Measurements from ENCODE around the gene GRPEL1. TPM values are rescaled to one million over a fixed set of nuclear protein-coding genes. Genes with fewer than 3 reads are reported as not detected.

GRPEL1 gene
- total and polyA plus RNA-seq, 2 of the 13 experiments (the other 11 are each of a cell fraction or from before 2014, with no cell fraction given): 32.3 to 141 TPM

- POLR2A ChIA-PET: interaction anchor here (0.6 to 2.6 kb wide), 4 partner anchors 9 to 160 kb away, joined by 3 to 10 read pairs (median 4); partner anchors contain the start of gene GRPEL1
- no peaks in the 10 kb centered on the region for H3K4me1 ChIP-seq (ENCODE audit: insufficient read depth, low read length)
- no peaks in the 10 kb centered on the region for H3K27me3 ChIP-seq (ENCODE audit: control insufficient read depth in 1 of 2, insufficient read depth in 2 of 2, low read length in 2 of 2)
- H4K20me1 ChIP-seq (ENCODE audit: insufficient read depth, low read length): peaks cover 8% of the 10 kb centered on the region
- no peak; the same call in 2 of the 3 replicates for ATAC-seq
- no peak overlapping the region for H3K9ac ChIP-seq (ENCODE audit: insufficient read depth, low read depth, low read length)
- no peak overlapping the region for H3K4me3 ChIP-seq (replicated peaks in 1 of 3; ENCODE audit: insufficient read depth in 1 of 3, low read depth in 2 of 3, low read length in 3 of 3)
- no peak overlapping the region for H3K27ac ChIP-seq (ENCODE audit: extremely low read length, insufficient read depth, low read length)
- H3K36me3 ChIP-seq (replicated peaks in 1 of 2; ENCODE audit: control insufficient read depth in 1 of 2, insufficient read depth in 2 of 2, low read length in 2 of 2): peaks cover 16 to 77% of the 10 kb centered on the region in 2 experiments
- H3K79me2 ChIP-seq (ENCODE audit: insufficient read depth, low read length): peaks cover 5% of the 10 kb centered on the region
- TF ChIP-seq RBM22 (optimal IDR thresholded peaks at IDR 0.05; ENCODE audit: low read length) (peak; percentile 49), AGO2 (optimal IDR thresholded peaks at IDR 0.05; ENCODE audit: low read depth, low read length) (peak; percentile 30), POLR2AphosphoS2 (IDR thresholded peaks at IDR 0.05; ENCODE audit: low read depth, low read length) (0 out of 2 replicates have a peak, but pooled peaks have one; percentile 43), POLR2A (IDR thresholded peaks at IDR 0.05; ENCODE audit: insufficient read depth in 1 of 2, low read depth in 2 of 2, low read length in 2 of 2) (peak in 1 of 2 experiments; percentile 53; a peak in 1 of 4 replicates), ZNF367 (CRISPR knock-in tag; IDR thresholded peaks at IDR 0.05; ENCODE audit: borderline replicate concordance) (no peak), POLR2AphosphoS5 (IDR thresholded peaks at IDR 0.05; ENCODE audit: low read depth, low read length) (peak; percentile 42; the same call in 1 of the 2 replicates)
- CTCF ChIA-PET (ENCODE audit: low intra/inter-chr PET ratio, low total read pairs): no interaction called here
- WGBS (ENCODE audit: low lambda C conversion rate): 93% methylated on average over 3 of the region's 3 CpGs
- no peak for FAIRE-seq
- DNase-seq (ENCODE audit: low spot score): no peak
- no peak overlapping the region for H2AFZ ChIP-seq (ENCODE audit: low read length)
- BruUV-seq (replicated peaks): no TSS peak
- H3K4me2 ChIP-seq (ENCODE audit: low read depth, low read length): no peak overlapping the region
- intact Hi-C loops (cut with micrococcal nuclease; ENCODE audit: unreplicated experiment) (no loop called here), in situ Hi-C loops (cut with HindIII; ENCODE audit: extremely low pct_ligation_motif_present, low pct_unique_long_range_greater_than_20kb) (no loop called here)
- no peaks in the 10 kb centered on the region for H3K9me3 ChIP-seq (ENCODE audit: low read length)
Observed at GRCh38 chr4:7058792-7059191, 9.1 kb downstream of the GRPEL1 start.

GRCh38 chr4:7055990-7056325, 11.9 kb downstream of the GRPEL1 start:
- Histone ChIP-seq H3K27me3 (ENCODE audit: control insufficient read depth in 1 of 2, insufficient read depth in 2 of 2, low read length in 2 of 2) (no peaks in the 10 kb centered on the region), H3K4me3 (replicated peaks in 1 of 3; ENCODE audit: insufficient read depth in 1 of 3, low read depth in 2 of 3, low read length in 3 of 3) (no peak overlapping the region), H3K36me3 (replicated peaks in 1 of 2; ENCODE audit: control insufficient read depth in 1 of 2, insufficient read depth in 2 of 2, low read length in 2 of 2) (peaks cover 11 to 60% of the 10 kb centered on the region in 2 experiments; a peak in 4 of 5 replicates), H3K9me3 (ENCODE audit: low read length) (no peaks in the 10 kb centered on the region), H3K27ac (ENCODE audit: extremely low read length, insufficient read depth, low read length) (no peak overlapping the region), H2AFZ (ENCODE audit: low read length) (no peak overlapping the region), H3K9ac (ENCODE audit: insufficient read depth, low read depth, low read length) (no peak overlapping the region), H3K4me1 (ENCODE audit: insufficient read depth, low read length) (no peaks in the 10 kb centered on the region), H3K79me2 (ENCODE audit: insufficient read depth, low read length) (no peaks in the 10 kb centered on the region), H4K20me1 (ENCODE audit: insufficient read depth, low read length) (peaks cover 8% of the 10 kb centered on the region; the same call in 1 of the 2 replicates), H3K4me2 (ENCODE audit: low read depth, low read length) (no peak overlapping the region)
- DNase-seq (ENCODE audit: low spot score) (no peak), ATAC-seq (peak; percentile 10; the same call in 1 of the 3 replicates), FAIRE-seq (no peak)
- no TSS peak for BruUV-seq (replicated peaks)
- ChIA-PET POLR2A (interaction anchor here (1.8 to 2.5 kb wide), 2 partner anchors 11 to 13 kb away, joined by 7 to 9 read pairs; partner anchors contain the start of genes GRPEL1 and TADA2B), CTCF (ENCODE audit: low intra/inter-chr PET ratio, low total read pairs) (no interaction called here)
- 98% methylated on average over 8 of the region's 10 CpGs for WGBS (ENCODE audit: low lambda C conversion rate)
- intact Hi-C loops (cut with micrococcal nuclease; ENCODE audit: unreplicated experiment) (no loop called here), in situ Hi-C loops (cut with HindIII; ENCODE audit: extremely low pct_ligation_motif_present, low pct_unique_long_range_greater_than_20kb) (no loop called here)
- no peak for TF ChIP-seq ZNF607 (CRISPR knock-in tag; IDR thresholded peaks at IDR 0.05; ENCODE audit: borderline replicate concordance)
- TF ChIP-seq, protein P1, sequence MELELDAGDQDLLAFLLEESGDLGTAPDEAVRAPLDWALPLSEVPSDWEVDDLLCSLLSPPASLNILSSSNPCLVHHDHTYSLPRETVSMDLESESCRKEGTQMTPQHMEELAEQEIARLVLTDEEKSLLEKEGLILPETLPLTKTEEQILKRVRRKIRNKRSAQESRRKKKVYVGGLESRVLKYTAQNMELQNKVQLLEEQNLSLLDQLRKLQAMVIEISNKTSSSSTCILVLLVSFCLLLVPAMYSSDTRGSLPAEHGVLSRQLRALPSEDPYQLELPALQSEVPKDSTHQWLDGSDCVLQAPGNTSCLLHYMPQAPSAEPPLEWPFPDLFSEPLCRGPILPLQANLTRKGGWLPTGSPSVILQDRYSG (CRISPR knock-in tag; IDR thresholded peaks at IDR 0.05): no peak
- no peak for TF ChIP-seq HNRNPH1 (optimal IDR thresholded peaks at IDR 0.05; ENCODE audit: low read depth, low read length)
- TF ChIP-seq TIGD3 (CRISPR knock-in tag; IDR thresholded peaks at IDR 0.05; ENCODE audit: borderline replicate concordance): no peak
- TF ChIP-seq ZSCAN20 (CRISPR knock-in tag; IDR thresholded peaks at IDR 0.05; ENCODE audit: borderline replicate concordance): no peak
- no peak for TF ChIP-seq ZNF33A (CRISPR knock-in tag; IDR thresholded peaks at IDR 0.05; ENCODE audit: borderline replicate concordance)
- no peak for TF ChIP-seq SIN3B (IDR thresholded peaks at IDR 0.05; ENCODE audit: low read length)
- TF ChIP-seq ZNF138 (CRISPR knock-in tag; IDR thresholded peaks at IDR 0.05; ENCODE audit: low read depth): no peak
- no peak for TF ChIP-seq ZNF20 (CRISPR knock-in tag; IDR thresholded peaks at IDR 0.05)
- no peak for TF ChIP-seq ELF1 (CRISPR knock-in tag; IDR thresholded peaks at IDR 0.05)

All from HepG2 (cell line).